Middle frontal gyrus (tissue), 1 donor: ENCODE measurements around the gene COX19.
"Not testable (repeated sequence)": the region's sequence is repeated elsewhere in the genome, so short reads cannot be mapped to it uniquely, and the experiment has no call there.

ENCODE experiments used
- DNase-seq: peaks from one replicate; pipeline ENCODE4 v3.0.0-alpha.2; 2015; ENCODE audit warnings: low spot score; ENCODE audit errors: extremely low spot score

Gene COX19

DNA sequence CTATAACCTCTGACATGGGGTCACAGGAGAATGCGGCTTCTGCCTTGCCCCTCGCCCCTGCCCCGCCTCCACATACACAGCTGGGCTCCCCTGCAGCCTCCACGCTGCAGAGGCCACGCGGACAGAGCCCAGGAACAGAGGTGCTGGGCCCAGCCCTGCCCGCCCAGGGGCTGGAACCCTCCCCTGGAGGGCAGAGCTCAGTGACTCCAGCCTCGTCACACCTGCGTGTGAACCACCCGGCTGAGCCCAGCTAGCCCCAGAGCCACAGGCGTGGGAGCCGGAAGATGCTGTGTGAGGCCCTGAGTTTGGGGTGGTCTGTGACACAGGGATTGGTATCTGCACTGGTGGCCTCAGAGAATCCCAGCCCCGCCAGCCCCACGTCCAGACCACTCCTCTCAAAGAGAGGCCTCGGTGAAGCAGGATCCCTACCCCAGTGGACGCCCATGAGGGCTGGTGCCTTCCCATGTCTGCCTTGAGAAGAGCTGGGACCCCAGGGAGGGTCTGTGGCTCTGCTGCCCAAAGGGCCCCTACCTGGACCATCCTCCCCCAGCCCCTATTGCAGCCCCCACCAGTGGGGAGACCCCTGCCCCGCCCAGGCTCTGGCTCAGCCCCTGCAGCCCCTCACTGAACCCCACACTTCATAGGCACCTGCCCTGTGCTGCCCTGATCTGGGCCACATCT is 12.8 kb downstream of the COX19 start:
- DNase-seq, result no peak

DNA sequence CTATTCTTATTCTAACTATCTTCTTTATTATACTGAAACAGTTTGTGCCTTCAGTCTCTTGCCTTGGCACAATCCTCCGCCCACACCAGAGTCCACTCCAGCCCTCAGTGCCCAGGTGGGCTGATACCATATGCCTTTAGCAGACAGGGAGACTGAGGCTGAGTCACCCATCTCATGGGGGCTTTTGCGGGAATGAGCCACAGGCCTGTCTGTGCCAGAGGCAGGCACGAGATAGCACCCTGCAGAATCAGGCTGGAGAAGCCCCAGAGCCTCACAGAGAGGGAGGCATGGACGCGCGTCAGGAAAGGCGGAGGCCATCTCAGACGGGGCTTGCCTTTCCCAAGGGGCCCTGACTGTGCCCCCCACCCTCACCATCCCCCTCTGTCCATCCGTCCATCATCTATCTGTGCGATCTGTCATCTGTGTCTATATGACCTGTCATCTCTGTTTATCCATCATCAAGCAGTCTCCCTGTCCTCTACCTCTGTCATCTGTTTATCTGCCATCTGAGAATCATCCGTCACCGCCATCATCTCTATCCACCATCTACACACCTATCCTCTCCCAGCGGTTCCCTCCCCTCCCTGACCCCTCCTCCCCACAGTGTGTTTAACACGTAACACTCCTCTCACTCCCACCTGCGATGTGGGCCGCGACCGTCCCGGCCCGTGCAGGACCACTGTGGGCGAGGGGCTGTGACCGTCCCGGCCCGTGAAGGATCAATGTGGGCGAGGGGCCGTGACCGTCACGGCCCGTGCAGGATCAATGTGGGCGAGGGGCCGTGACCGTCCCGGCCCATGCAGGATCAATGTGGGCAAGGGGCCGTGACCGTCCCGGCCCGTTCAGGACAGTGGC is 13.6 kb downstream of the COX19 start:
- DNase-seq, result no peak

DNA sequence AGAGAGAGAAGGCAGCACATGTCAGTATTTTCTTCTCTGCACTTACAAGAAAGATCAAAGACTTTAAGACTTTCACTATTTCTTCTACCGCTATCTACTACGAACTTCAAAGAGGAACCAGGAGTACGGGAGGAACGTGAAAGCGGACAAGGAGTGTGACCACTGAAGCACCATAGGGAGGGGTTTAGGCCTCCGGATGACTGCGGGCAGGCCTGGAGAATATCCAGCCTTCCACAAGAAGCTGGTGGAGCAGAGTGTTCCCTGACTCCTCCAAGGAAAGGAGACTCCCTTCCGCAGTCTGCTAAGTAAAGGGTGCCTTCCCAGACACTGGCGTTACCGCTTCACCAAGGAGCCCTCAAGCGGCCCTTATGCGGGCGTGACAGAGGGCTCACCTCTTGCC is 14.4 kb downstream of the COX19 start:
- not testable (repeated sequence) for DNase-seq

DNA sequence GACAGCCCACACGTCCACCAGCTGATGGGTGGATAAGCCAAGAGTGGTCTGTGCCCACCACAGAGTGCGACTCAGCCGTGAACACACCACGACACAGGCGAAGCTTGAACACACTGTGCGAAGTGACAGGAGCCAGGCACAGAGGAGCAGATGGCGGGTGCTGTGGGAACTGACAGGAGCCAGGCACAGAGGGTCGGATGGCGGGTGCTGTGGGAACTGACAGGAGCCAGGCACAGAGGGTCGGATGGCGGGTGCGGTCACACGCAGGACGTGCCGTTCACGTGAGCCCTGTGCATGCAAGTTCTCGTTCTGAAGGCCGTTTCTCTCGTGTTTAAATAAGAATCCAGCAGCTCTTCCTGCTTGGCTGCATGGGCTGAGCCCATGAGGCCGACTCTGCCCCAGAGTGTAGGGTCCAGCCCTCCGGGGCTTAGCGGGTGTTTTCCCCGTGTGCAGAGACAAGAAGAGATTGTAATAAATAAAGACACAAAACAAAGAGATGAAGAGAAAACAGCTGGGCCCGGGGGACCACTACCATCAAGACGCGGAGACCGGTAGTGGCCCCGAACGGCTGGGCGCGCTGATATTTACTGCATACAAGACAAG is 15.0 kb downstream of the COX19 start:
- no peak for DNase-seq

DNA sequence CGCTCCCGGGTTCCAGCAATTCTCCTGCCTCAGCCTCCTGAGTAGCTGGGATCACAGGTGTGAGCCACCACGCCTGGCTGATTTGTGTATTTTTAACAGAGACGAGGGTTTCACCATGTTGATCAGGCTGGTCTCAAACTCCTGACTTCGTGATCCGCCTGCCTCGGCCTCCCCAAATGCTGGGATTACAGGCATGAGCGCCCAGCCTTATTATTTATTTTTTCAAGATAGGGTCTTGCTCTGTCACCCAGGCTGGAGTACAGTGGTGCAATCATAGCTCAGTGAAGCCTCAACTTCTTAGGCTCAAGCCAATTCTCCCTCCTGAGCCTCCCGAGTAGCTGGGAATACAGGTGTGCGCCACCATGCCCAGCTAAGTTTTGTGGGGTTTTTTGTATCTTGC is 15.6 kb downstream of the COX19 start:
- DNase-seq, result not testable (repeated sequence)

DNA sequence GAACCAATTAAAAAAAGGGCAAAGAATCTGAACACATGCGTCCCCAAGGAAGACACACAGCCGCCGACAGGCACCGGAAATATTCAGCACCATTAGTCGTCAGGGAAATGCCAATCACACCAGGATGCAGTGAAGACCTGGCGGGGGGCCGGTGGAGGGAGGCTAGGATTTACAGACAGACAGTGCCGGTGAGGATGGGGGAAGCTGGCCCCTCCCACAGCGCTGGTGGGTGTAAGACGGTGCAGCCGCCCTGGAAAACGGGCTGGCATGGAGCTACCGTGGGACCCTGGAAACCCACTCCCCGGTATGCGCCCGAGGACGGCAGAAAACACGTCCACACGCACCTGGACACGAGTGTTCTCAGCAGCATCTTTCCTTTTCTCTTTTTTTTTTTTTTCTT is 16.1 kb downstream of the COX19 start:
- DNase-seq, result no peak

DNA sequence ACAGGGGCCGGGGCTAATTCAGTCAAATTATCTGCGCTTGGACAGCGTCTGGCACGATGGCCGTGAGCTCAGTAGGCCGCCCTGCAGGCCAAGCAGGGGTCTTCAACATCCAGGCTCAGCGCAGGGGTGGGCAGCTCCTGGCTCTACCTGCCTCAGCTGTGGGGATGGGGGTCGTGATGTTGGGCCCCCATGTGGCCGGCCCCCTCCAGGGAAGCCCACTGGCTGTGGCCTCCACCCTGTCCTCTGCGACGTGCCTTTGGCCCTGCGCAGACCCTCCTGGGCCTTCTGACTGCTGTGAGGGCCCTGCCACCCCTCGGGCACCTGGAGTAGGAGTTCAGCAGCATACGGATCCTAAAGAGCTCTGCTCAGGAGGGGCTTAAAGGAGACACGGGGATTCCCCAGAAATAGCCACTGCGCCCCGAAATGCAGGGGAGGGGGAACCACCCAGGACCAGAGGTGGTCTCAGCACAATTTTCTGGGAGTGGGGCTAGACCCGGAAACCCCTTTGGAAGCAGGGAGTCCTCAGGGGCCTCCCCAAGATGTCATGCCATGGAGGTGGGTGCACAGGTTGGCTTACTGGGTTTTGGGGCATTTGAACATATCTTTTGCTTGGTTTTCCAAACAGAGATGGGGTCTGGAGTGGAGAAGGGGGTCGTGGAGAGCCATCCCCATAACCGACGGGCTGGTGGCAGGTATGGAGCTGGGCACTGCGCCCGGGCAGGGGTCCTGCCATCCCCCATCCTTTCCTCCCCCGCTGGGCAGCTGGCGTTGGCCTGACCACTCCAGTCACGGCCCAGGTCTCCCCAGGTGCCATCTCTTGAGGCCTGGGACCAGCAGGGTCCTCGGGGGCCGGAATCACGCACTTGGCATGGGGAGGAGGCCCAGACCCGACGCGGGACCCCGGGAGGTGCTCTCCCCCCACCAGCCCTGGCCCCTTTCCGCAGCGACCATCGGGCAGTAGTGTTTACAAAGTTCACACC is 16.8 kb downstream of the COX19 start:
- no peak for DNase-seq

DNA sequence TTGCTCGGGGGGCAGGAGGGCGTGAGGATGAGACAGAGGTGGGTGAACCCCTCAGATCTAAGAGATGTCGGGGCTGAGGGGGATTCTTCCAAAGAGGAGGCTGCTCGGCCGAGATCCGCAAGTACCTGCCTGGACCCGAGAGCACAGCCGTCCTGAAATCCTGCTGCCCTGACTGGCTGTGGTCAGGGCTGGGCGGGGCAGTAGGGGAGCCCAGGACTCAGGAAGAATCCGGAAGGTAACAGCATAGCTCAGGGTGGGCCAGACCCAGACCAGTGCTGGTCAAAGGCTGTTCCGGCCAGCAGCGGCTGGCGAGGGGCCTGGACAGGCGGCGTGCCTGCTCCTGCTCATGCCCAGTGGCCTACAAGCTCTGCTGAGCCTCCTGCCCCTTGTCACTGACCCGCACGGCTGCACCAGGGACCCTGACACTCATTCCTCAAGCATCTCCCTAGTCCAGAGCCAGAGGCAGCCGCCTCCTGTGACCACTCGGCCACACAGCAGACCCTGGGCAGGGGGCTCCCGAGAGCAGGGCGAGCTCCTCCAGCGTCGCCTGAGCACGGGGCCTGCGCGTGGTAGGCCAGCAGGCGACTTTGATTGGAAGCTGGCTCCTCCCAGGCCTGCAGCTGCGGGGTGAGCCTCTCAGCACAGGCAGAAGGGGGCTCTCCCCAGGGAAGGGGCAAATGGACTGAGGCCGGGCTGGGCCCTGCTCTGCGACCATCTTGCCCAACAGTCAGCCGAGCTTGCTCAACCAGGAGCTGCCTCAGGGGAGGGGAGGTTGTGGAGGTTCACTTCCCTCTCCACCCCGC is 17.7 kb downstream of the COX19 start:
- DNase-seq, result no peak

DNA sequence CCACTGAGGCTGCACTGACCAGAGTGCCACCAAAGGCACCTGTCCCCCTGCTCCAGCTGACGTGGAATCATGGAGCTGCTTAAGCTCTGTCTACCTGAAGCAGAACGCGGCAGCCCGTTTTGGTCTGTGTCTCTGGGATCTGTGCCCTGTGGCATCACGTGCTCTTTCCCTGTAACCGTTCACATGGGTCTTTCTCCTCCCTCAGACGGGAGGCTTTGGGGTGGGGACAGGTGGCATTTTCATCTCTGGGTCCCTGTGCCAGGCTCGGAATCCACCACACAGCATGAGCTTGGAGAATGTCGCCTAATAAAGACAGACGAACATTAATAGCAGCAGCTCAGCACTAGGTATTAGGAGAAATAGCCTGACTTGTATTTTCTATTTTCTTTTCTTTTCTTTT is 19.3 kb downstream of the COX19 start:
- DNase-seq, result no peak

DNA sequence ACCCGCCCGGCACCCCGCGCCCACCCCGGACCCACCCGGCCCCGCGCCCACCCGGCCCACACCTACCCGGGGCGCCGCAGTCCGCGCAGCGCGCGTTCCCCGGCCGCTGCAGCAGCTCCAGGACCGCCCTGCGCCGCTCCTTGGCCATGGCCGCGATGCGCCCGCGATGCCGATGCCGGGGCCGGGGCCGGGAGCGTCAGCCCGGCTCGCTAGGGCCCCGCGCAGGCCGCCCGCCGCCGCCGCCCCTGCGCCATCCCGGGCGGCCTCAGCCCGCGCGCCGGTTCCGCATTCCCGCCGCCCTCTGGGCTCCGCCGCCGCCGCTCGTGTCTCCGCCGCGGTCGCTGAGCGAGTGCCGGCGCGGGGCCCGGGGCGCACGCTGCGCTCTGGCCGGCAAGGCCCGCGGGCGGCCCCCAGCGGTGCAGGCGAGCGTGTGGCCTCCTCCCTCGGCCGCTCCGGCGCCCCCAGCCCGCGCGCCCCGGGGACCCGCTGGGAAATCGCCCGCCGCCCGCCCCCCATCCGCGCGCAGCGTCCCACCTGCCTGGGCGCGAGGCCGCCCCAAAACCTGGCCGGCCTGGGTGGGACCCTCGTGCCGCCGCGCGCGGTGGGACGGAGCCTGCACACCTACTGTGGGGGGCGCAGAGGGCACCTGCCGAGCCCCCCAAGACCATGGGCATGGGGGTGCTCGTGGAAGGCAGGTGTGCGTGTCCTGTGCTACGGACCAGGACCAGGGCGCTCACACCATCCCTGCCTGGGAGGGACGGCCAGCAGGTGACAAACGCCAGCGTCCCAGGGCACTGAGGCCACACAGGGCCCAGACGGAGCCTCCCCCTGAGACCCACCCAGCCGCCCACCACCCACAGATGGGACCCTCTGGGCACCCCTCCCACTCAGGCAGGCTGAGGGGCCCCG is 20.8 kb downstream of the COX19 start, which contains the start of gene ADAP1:
Gene ADAP1 (minus strand): TSS at position 351 of the 909 bp plus-strand sequence. CDS start 203 bp downstream, at position 148.
- peak; percentile 52 for DNase-seq

DNA sequence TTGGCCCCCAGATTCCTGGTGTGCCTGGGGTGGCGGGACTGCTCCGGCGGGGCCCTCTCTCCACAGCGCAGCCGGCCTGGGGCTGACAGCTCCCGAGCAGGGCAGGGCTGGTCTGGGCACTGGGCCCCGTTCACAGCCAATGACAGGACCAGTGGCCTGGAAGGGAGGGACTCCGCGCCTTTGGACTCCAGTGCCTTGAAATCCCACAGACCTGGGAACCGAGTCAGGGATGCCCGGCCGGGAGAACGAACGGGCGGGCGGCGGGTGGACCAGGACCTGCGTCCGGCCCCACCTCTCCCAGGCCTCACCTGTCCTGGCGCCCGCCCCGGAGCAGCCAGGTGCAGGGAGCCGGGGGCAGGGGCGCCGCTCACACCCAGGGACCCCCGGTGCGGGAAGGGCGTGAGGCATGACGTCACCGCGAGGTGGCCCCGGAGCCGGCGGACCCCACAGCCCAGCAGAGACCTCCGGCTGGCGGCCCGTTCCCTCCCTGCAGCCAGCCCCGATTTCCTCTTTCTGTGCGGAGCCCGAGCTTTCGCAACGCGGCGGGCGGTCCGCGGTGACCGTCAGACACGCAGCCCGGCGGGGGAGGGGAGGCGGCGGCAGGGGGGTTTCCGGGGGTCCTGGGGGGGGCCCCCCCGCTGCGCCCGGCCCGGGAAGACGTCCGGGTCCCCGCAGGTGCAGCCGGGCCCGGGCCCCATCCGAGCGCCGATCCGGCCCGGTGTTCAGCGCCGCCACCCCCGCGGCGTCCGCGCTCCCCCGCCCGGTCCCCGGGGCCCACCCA is 21.6 kb downstream of the COX19 start:
- peak; percentile 56 for DNase-seq

DNA sequence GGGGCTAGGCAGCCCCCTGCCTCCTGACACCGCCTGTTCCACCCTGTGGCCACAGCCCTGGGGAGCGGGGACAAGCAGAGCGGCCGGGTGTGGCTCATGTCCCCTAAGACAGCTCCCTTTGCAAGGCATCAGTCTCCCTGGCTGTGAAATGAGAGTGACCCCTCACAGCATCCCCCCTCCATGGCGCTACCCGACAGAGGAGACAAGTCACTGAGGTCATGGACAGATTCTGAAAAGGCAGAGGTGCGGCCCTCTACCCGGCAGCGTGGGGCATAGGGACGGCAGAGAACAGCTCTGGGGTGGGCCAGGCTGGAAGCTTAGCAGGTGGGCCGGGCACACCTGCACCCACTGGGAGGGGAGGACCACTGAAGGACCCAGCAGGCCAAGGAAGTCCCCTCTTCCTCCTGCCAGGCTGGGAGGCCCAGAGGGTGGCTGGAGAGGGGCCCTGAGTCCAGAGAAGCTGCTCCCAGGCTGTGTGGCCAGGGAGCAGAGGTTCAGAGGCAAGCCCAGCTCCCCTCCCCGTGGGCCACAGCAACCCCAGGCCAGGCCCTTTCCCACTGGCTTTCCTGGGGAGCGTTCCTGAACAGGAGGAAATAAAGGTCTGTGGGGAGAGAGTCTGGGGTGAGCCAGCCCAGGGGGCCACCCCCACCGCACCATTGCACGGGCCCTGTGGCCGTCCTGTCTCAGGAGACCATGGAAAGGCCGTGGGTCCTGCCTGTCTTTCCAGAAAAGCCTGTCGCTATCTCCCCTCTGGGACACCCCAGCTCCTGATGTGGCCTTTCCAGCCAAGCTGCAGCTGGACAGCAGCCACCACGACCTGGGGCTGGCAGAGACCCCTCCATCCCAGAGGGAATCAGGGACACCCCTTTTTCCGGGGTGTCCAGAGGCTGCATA is 22.6 kb downstream of the COX19 start:
- no peak for DNase-seq

DNA sequence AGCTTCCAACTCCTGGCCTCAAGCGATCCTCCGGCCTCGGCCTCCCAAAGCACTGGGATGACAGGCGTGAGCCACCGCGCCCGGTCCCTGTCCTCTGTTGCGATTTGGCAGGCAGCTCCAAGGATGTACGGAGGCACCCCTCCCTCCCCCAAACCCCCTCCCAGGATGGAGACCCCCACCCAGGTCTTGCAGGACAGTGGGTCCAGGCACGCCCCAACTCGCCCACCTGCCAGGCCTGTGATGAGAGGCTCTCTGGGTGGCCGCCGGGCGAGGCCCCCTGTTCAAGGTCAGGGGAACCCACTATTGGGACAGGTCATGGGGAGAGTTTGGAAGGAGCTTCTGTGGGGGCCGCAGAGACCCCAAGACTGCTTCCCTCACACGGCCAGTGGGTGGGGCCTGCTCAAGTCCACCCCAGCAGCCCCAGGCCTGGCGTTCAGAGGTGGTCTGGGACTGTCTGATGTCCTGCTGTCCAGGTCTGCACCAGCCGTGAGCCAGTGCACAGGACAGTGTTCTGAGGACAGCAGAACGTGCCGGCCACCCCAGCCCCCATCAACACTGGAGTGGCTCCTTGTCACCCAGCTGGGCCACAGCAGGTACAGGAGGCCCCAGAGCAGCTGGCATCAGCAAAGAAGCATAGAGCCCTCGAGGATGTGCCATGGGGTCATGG is 23.3 kb downstream of the COX19 start:
- DNase-seq, result no peak

DNA sequence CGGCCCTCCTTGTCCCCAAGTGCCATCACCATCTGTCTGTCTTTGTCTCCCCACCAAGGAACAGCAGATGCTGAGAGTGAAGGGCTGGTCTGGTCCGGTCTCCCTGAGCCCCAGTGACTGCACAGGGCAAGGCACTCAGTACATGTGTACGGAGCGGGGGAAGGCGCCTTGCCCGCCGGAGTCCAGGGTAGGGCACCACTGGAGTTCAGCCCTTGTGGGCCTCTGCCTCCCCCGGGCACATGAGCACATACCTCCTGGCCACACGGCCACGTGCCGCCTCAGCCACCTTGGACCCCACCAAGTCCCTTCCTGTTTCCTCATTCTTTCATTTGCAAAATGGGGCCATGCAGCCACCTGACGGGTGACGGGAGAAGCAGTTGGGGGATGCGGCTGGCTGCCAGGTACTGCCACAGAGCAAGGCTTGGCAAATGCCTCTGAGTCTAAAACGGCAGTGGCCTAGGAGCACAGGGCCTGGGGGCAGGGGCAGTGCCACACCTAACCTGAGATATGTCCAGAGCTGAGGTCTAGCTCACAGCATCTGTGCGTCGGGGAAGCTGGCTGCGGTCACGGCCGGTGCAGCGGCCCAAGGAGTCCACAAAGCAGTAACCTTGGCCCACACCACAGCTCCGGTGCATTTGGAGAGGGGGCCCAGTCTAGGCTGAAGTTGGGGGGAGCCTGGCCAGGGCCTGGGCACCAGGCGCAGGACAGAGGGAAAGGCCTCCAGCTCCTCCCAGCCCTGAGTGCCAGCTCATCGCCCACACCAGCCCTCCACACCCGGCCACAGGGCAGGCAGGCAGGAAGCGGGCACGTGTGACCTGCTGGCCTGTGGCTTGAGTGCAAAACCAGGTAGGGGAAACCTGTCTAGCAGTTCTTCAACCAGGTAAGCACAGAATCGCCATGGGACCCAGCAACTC is 26.1 kb downstream of the COX19 start:
- no peak for DNase-seq

DNA sequence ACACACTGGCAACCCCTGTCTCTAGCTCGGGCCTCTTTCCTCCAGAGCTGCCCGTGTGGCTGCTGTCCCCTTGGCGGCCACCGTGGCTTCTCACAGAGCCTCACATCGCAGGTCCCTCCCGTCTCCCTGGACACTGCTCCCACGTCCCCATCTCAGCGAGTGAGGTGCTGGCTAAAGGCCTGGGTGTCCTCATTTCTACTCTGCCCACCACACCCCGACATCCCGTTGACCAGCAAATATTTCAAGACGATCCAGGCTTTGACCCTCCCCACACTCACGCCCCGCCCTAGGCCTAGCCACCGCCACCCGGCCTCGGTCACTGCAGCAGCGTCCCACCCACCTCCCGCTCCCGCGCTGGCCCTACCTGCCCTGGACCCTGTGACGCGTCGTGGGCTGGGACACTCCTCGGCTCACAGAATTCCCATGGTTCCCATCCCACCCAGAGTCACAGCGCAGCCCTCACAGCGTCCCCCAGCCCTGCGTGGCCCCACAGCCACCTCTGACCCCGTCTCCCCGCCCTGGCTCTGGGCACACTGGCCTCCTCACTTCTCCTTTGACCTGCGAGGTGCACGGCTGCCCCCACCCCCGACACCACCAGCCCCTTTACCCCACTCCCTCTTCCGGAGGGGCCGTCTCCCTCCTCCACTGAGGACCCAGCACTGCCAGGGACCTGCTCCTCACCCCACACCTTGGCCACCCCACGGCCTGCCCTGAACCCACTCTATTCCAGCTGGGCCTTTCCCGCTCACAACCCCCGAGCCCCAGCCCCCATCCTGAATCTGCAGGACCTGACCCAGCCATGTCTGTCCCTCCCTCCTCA is 27.7 kb downstream of the COX19 start:
- no peak for DNase-seq
